Lung (tissue), 12 donors: ENCODE results near the gene DNAH1. TPM values are rescaled to one million over a fixed set of nuclear protein-coding genes. Genes with fewer than 3 reads are reported as not detected.

ENCODE experiments used
- ATAC-seq: fragments of 200-7000 bp; cut with Tn5 transposase; one replicate; pipeline ENCODE4 v1.9.1; 2020; ENCODE audit warnings: moderate number of reproducible peaks; ENCODE audit not compliant: insufficient read depth, low FRiP score
- DNase-seq, 3 donors: peaks; one replicate each; pipeline ENCODE4 v3.0.0-alpha.2; 2013 to 2017
- H3K27ac ChIP-seq, 2 donors: one replicate each; pipeline ENCODE4 v1.5.1; 2013; ENCODE audit warnings: mild to moderate bottlenecking in 2 of 2, moderate library complexity in 2 of 2, control low read depth in 1 of 2, inconsistent platforms in 1 of 2, low read depth in 1 of 2, low read length in 1 of 2
- H3K27me3 ChIP-seq, 3 donors: one replicate each; pipeline ENCODE4 v1.5.1; 2013; ENCODE audit warnings: low read length in 2 of 3; ENCODE audit not compliant: control insufficient read depth in 3 of 3, insufficient read depth in 3 of 3
- H3K36me3 ChIP-seq, 4 donors: one replicate each; pipeline ENCODE4 v1.5.1; 2013; ENCODE audit warnings: low read length in 4 of 4, mild to moderate bottlenecking in 1 of 4, moderate library complexity in 1 of 4; ENCODE audit not compliant: control insufficient read depth in 4 of 4, insufficient read depth in 4 of 4
- H3K4me1 ChIP-seq, 5 donors: one replicate each; pipeline ENCODE4 v1.5.1; 2013; ENCODE audit warnings: low read length in 5 of 5, mild to moderate bottlenecking in 2 of 5, moderate library complexity in 1 of 5; ENCODE audit not compliant: control insufficient read depth in 5 of 5, insufficient read depth in 5 of 5
- H3K4me3 ChIP-seq: one replicate; pipeline ENCODE4 v1.5.1; 2013; ENCODE audit warnings: mild to moderate bottlenecking, control low read depth, moderate library complexity
- H3K9ac ChIP-seq, 2 donors: one replicate each; pipeline ENCODE4 v1.5.1; 2013; ENCODE audit warnings: low read length in 2 of 2, control low read depth in 1 of 2; ENCODE audit not compliant: insufficient read depth in 1 of 2
- H3K9me3 ChIP-seq, 4 donors: one replicate each; pipeline ENCODE4 v1.5.1; 2013; ENCODE audit warnings: low read length in 3 of 4, mild to moderate bottlenecking in 1 of 4, moderate library complexity in 1 of 4; ENCODE audit not compliant: control insufficient read depth in 4 of 4, insufficient read depth in 3 of 4
- CTCF ChIP-seq: IDR thresholded peaks from 2 replicates; pipeline ENCODE4 v1.5.1; 2012; ENCODE audit warnings: mild to moderate bottlenecking; ENCODE audit errors: control extremely low read depth, extremely low read depth
- WGBS, 2 donors: extraction: QIAGEN DNeasy Blood & Tissue Kit; methylation state at CpG; one replicate each; pipeline ENCODE4 v1.1.7; 2013; 5-methylcytosine and 5-hydroxymethylcytosine counted together
- polyA plus RNA-seq, 2 donors: library from polyadenylated mRNA; stranded (reverse); fragments of 200-250 nt; gene quantifications; one replicate each; pipeline ENCODE4 v1.2.1, GENCODE V29; 2013
- total RNA-seq, 2 donors: library from RNA; depleted of rRNA in 1 of 2; stranded (reverse); fragments of >200 nt in 1 of 2; gene quantifications; one replicate each; pipeline ENCODE4 v1.2.1, GENCODE V29; 2014 to 2021
- donor health status: control.
- donor health status: control.
- donor health status: Bipolar disorder and iron deficiency.
- donor health status: healthy.
- donor health status: DM: yes; HTN: yes; CAD: no.

Gene DNAH1
- total and polyA plus RNA-seq, 4 donors: 6.1 to 21.5 (median 11.4) TPM

GRCh38 chr3:52328536-52329080 is 12.5 kb downstream of the DNAH1 start:
- H3K9me3 ChIP-seq: no peaks in the 10 kb centered on the region
- ATAC-seq (no peak), DNase-seq (no peak)
- no peak overlapping the region for H3K9ac ChIP-seq
- H3K4me3 ChIP-seq: no peak overlapping the region
- H3K27me3 ChIP-seq: no peaks in the 10 kb centered on the region
- peaks cover 0 to 4% (median 0%) of the 10 kb centered on the region in 5 donors for H3K4me1 ChIP-seq
- no peak for TF ChIP-seq CTCF
- H3K27ac ChIP-seq: no peak overlapping the region
- H3K36me3 ChIP-seq: peaks cover 0 to 11% (median 0%) of the 10 kb centered on the region in 4 donors
- 87 to 91% methylated on average over 5 of the region's 5 CpGs for WGBS, 2 donors

- WGBS, 2 donors: 91 to 93% methylated on average over 9 of the region's 9 CpGs
- ATAC-seq (no peak), DNase-seq (no peak)
- Histone ChIP-seq H3K9me3 (no peaks in the 10 kb centered on the region), H3K36me3 (peaks cover 0 to 11% (median 1%) of the 10 kb centered on the region in 4 donors), H3K27me3 (no peaks in the 10 kb centered on the region), H3K27ac (no peak overlapping the region), H3K4me3 (no peak overlapping the region), H3K9ac (no peak overlapping the region), H3K4me1 (peaks cover 0 to 4% (median 0%) of the 10 kb centered on the region in 5 donors)
- TF ChIP-seq CTCF: no peak
Observed at GRCh38 chr3:52330194-52330805, 14.2 kb downstream of the DNAH1 start.

- 95 to 98% methylated on average over 11 to 12 of the region's 12 CpGs for whole genome bisulfite sequencing, 2 donors
- no peak for TF ChIP-seq CTCF
- Histone ChIP-seq H3K9me3 (no peaks in the 10 kb centered on the region), H3K27me3 (no peaks in the 10 kb centered on the region), H3K36me3 (peaks cover 0 to 11% (median 1%) of the 10 kb centered on the region in 4 donors), H3K4me1 (peaks cover 0 to 4% (median 0%) of the 10 kb centered on the region in 5 donors), H3K9ac (no peak overlapping the region), H3K27ac (no peak overlapping the region), H3K4me3 (no peak overlapping the region)
- DNase-seq (no peak), ATAC-seq (no peak)
Observed at GRCh38 chr3:52331091-52331490, 15.0 kb downstream of the DNAH1 start.
